IMR-90 (cell line): ENCODE results near the gene GRAP. TPM values are rescaled to one million over a fixed set of nuclear protein-coding genes. Genes with fewer than 3 reads are reported as not detected.
A peak's percentile ranks its signal among the peaks of the same experiment; 100 is the strongest.

ENCODE experiments used
- ATAC-seq: fragments of 200-7000 bp; cut with Tn5 transposase; 2 replicates; pipeline ENCODE4 v1.9.1; 2020; ENCODE audit warnings: low read depth, mild to moderate bottlenecking, moderate library complexity
- BruUV-seq: library from RNA; stranded (reverse); fragments of 400-500 nt; replicated peaks from 2 replicates; lab custom pipeline; 2021; lab: Mats Ljungman, UMichigan
- CTCF ChIA-PET: fragments of 300-600 bp; formaldehyde crosslinking; extraction: SDS; loops from one replicate; lab custom pipeline; 2021; ENCODE audit warnings: antibody characterized with exemption; lab: Yijun Ruan, JAX
- POLR2A ChIA-PET: fragments of 300-600 bp; sonication (Branson Sonifier 250); formaldehyde crosslinking; loops from one replicate; lab custom pipeline; 2022; ENCODE audit warnings: antibody characterized with exemption; ENCODE audit not compliant: unreplicated experiment; lab: Charles Lee
- DNase-seq: peaks from one replicate; pipeline ENCODE4 v3.0.0; 2013
- H2AFZ ChIP-seq: replicated peaks from 2 replicates; pipeline ENCODE3; 2013; ENCODE audit warnings: low read length, mild to moderate bottlenecking; ENCODE audit not compliant: poor library complexity
- H2AK5ac ChIP-seq: 2 replicates; pipeline ENCODE4 v1.6.1; 2013; ENCODE audit warnings: low read depth, low read length, inconsistent platforms
- H2AK9ac ChIP-seq: replicated peaks from 2 replicates; pipeline ENCODE3; 2013; ENCODE audit warnings: mild to moderate bottlenecking, low read depth, low read length, moderate library complexity; ENCODE audit not compliant: poor library complexity
- H2BK120ac ChIP-seq: 2 replicates; pipeline ENCODE4 v1.6.1; 2013; ENCODE audit warnings: low read depth, low read length, inconsistent platforms
- H2BK15ac ChIP-seq: 3 replicates; pipeline ENCODE4 v1.6.1; 2013; ENCODE audit warnings: low read depth, low read length, inconsistent platforms
- H2BK20ac ChIP-seq: 2 replicates; pipeline ENCODE4 v1.6.1; 2013; ENCODE audit warnings: low read depth, mild to moderate bottlenecking, inconsistent platforms, low read length, moderate library complexity
- H2BK5ac ChIP-seq: 2 replicates; pipeline ENCODE4 v1.6.1; 2013; ENCODE audit warnings: mild to moderate bottlenecking, low read depth, low read length, inconsistent platforms; ENCODE audit not compliant: poor library complexity, severe bottlenecking
- H3K14ac ChIP-seq: replicated peaks from 2 replicates; pipeline ENCODE4 v1.6.1; 2013; ENCODE audit warnings: low read depth, low read length, inconsistent platforms
- H3K18ac ChIP-seq: 2 replicates; pipeline ENCODE4 v1.6.1; 2013; ENCODE audit warnings: low read depth, low read length, control low read depth
- H3K23ac ChIP-seq: 2 replicates; pipeline ENCODE4 v1.6.1; 2013; ENCODE audit warnings: low read depth, low read length, inconsistent platforms
- H3K27ac ChIP-seq: 2 replicates; pipeline ENCODE4 v1.5.1; 2013; ENCODE audit warnings: mild to moderate bottlenecking, control low read depth, low read length; ENCODE audit not compliant: insufficient read depth
- H3K27me3 ChIP-seq: 2 replicates; pipeline ENCODE4 v1.6.1; 2013; ENCODE audit warnings: low read length; ENCODE audit not compliant: control insufficient read depth, insufficient read depth
- H3K36me3 ChIP-seq: 2 replicates; pipeline ENCODE4 v1.6.1; 2013; ENCODE audit warnings: low read length, mixed read lengths; ENCODE audit not compliant: control insufficient read depth, insufficient read depth
- H3K4ac ChIP-seq: 2 replicates; pipeline ENCODE4 v1.6.1; 2013; ENCODE audit warnings: low read depth, low read length, inconsistent platforms
- H3K4me1 ChIP-seq: 2 replicates; pipeline ENCODE4 v1.6.1; 2013; ENCODE audit warnings: low read length, mixed read lengths; ENCODE audit not compliant: control insufficient read depth, insufficient read depth
- H3K4me2 ChIP-seq: 2 replicates; pipeline ENCODE4 v1.6.1; 2013; ENCODE audit warnings: low read depth, mild to moderate bottlenecking, control low read depth, low read length, moderate library complexity
- H3K4me3 ChIP-seq: 2 replicates; pipeline ENCODE4 v1.5.1; 2013; ENCODE audit warnings: low read depth, mild to moderate bottlenecking, control low read depth, low read length, moderate library complexity; ENCODE audit not compliant: insufficient read depth
- H3K56ac ChIP-seq: 2 replicates; pipeline ENCODE4 v1.6.1; 2013; ENCODE audit warnings: low read length, inconsistent platforms; ENCODE audit not compliant: insufficient read depth; ENCODE audit errors: extremely low read depth
- H3K79me1 ChIP-seq, 2 experiments: 2 replicates each; pipeline ENCODE4 v1.6.1; 2013; ENCODE audit warnings: low read length in 2 of 2, inconsistent platforms in 1 of 2, low read depth in 1 of 2
- H3K9ac ChIP-seq: 2 replicates; pipeline ENCODE4 v1.6.1; 2013; ENCODE audit warnings: low read depth, low read length, control low read depth
- H3K9me1 ChIP-seq: 2 replicates; pipeline ENCODE4 v1.6.1; 2013; ENCODE audit warnings: low read length, inconsistent platforms; ENCODE audit not compliant: insufficient read depth
- H3K9me3 ChIP-seq: 2 replicates; pipeline ENCODE4 v1.6.1; 2013; ENCODE audit warnings: low read length; ENCODE audit not compliant: control insufficient read depth, insufficient read depth
- H4K20me1 ChIP-seq: 2 replicates; pipeline ENCODE4 v1.6.1; 2013; ENCODE audit warnings: low read length, inconsistent platforms; ENCODE audit not compliant: insufficient read depth
- H4K5ac ChIP-seq: 2 replicates; pipeline ENCODE4 v1.6.1; 2013; ENCODE audit warnings: mild to moderate bottlenecking, low read depth, low read length, control low read depth
- H4K8ac ChIP-seq, 2 experiments: 2 replicates each; pipeline ENCODE4 v1.6.1; 2013; ENCODE audit warnings: low read depth in 2 of 2, low read length in 2 of 2, control low read depth in 1 of 2, inconsistent platforms in 1 of 2
- H4K91ac ChIP-seq: 2 replicates; pipeline ENCODE4 v1.6.1; 2013; ENCODE audit warnings: low read depth, low read length, inconsistent platforms; ENCODE audit not compliant: insufficient read depth
- CHD1 ChIP-seq: IDR thresholded peaks from 2 replicates; pipeline ENCODE4 v1.6.1; 2012; ENCODE audit warnings: low read depth, low read length, improper control_type of control experiment
- CTCF ChIP-seq: conservative IDR thresholded peaks from 2 replicates; pipeline ENCODE4 v1.5.1; 2012; ENCODE audit warnings: mild to moderate bottlenecking, low read depth, low read length, improper control_type of control experiment
- ELK1 ChIP-seq: fragments of 150-350 bp; IDR thresholded peaks from 2 replicates; pipeline ENCODE4 v1.6.1; 2016; ENCODE audit warnings: low read depth, mild to moderate bottlenecking, low read length, moderate library complexity, borderline replicate concordance
- FOS ChIP-seq: fragments of 150-350 bp; IDR thresholded peaks from 2 replicates; pipeline ENCODE4 v1.6.1; 2016; ENCODE audit warnings: low read depth, low read length
- MAFK ChIP-seq: IDR thresholded peaks from 2 replicates; pipeline ENCODE4 v1.6.1; 2012; ENCODE audit warnings: low read depth, low read length, improper control_type of control experiment
- NFE2L2 ChIP-seq: fragments of 150-350 bp; IDR thresholded peaks from 2 replicates; pipeline ENCODE4 v1.6.1; 2016; ENCODE audit warnings: low read depth, mild to moderate bottlenecking, low read length
- POLR2A ChIP-seq: IDR thresholded peaks from 2 replicates; pipeline ENCODE4 v1.6.1; 2012; ENCODE audit warnings: mild to moderate bottlenecking, low read depth, low read length
- RAD21 ChIP-seq: IDR thresholded peaks from 2 replicates; pipeline ENCODE4 v1.6.1; 2012; ENCODE audit warnings: low read length, improper control_type of control experiment
- RCOR1 ChIP-seq: IDR thresholded peaks from 2 replicates; pipeline ENCODE4 v1.6.1; 2012; ENCODE audit warnings: mild to moderate bottlenecking, low read length, improper control_type of control experiment; ENCODE audit not compliant: insufficient replicate concordance
- USF2 ChIP-seq: fragments of 150-350 bp; IDR thresholded peaks from 2 replicates; pipeline ENCODE4 v1.6.1; 2017; ENCODE audit warnings: mild to moderate bottlenecking, antibody characterized with exemption, low read length, low read depth
- WGBS, 2 experiments: methylation state at CpG; one replicate each; pipeline versions ENCODE4 v1.1.5 to v1.1.7; 2013; ENCODE audit warnings: missing lambda C conversion rate in 2 of 2; ENCODE audit not compliant: insufficient read length in 1 of 2; ENCODE audit errors: extremely low coverage in 2 of 2; 5-methylcytosine and 5-hydroxymethylcytosine counted together
- dilution Hi-C: fragments of 300-500 bp; cut with HindIII; formaldehyde crosslinking; loops from one replicate; pipeline ENCODE4 v1.14.3; 2018; ENCODE audit warnings: low sequenced_read_pairs; ENCODE audit not compliant: unreplicated experiment
- in situ Hi-C: fragments of 300-500 bp; cut with MboI; formaldehyde crosslinking; loops from 3 replicates; pipeline ENCODE4 v1.14.3; 2019; ENCODE audit warnings: low sequenced_read_pairs, inconsistent platforms, mixed read lengths
- intact Hi-C: fragments of 100-400 bp; cut with micrococcal nuclease; formaldehyde crosslinking; loops from 2 replicates; pipeline ENCODE4 v1.10.0; 2022
- polyA plus RNA-seq, 3 experiments: library from polyadenylated mRNA; depleted of rRNA; stranded (reverse); fragments of >200 nt; gene quantifications; 2 replicates each; pipeline ENCODE4 v1.2.3, GENCODE V29; 2012; ENCODE audit warnings: low replicate concordance in 1 of 3
- total RNA-seq: library from RNA; depleted of rRNA; stranded (reverse); fragments of >200 nt; gene quantifications from 2 replicates; pipeline ENCODE4 v1.2.3, GENCODE V29; 2012

The GRAP gene
- total and polyA plus RNA-seq, 2 of the 4 experiments (the other 2 are of a cell fraction), result under 0.01 to 0.14 TPM

- TF ChIP-seq RCOR1, result no peak
Observed at GRCh38 chr17:19005137-19005773, 41.5 kb downstream of the GRAP start (continued).

GRCh38 chr17:19004421-19005136 is 42.2 kb downstream of the GRAP start, which contains the start of gene FAM83G:
Gene FAM83G, minus strand, starts transcription at chr17:19004764. Its CDS starts 723 bp downstream, at chr17:19004041.
- peak within 1 kb of the TSS; percentile 82 for H3K9ac ChIP-seq
- peak within 1 kb of the TSS; percentile 92 for H2BK120ac ChIP-seq
- in situ Hi-C loops (no loop called here), intact Hi-C loops (loop anchor here (2.0 kb wide), 1 partner anchor 44 kb away; no protein-coding TSS in a partner anchor), dilution Hi-C loops (no loop called here)
- H3K36me3 ChIP-seq, result peaks cover 2% of the 10 kb centered on the region; the same call in 1 of the 2 replicates
- H3K4me1 ChIP-seq, result peaks cover 31% of the 10 kb centered on the region
- peaks cover 30% of the 10 kb centered on the region for H4K20me1 ChIP-seq
- peak within 1 kb of the TSS; percentile 33 for H3K56ac ChIP-seq
- peak within 1 kb of the TSS; percentile 93 for H3K4ac ChIP-seq
- peak within 1 kb of the TSS; percentile 98; the same call in 2 of the 3 replicates for H2BK15ac ChIP-seq
- H4K5ac ChIP-seq, result peak within 1 kb of the TSS; percentile 94
- H2AK9ac ChIP-seq, result peak within 1 kb of the TSS; percentile 98
- ATAC-seq (peak; percentile 60), DNase-seq (peak; percentile 71)
- H2AK5ac ChIP-seq, result peak within 1 kb of the TSS; percentile 89
- peaks cover 13% of the 10 kb centered on the region; the same call in 1 of the 2 replicates for H3K9me1 ChIP-seq
- H3K18ac ChIP-seq, result peak within 1 kb of the TSS; percentile 76
- H2AFZ ChIP-seq, result peak within 1 kb of the TSS; percentile 96
- no peaks in the 10 kb centered on the region for H3K9me3 ChIP-seq
- H3K4me3 ChIP-seq, result peak within 1 kb of the TSS; percentile 71
- peaks cover 14 to 49% of the 10 kb centered on the region in 2 experiments; a peak in 3 of 4 replicates for H3K79me1 ChIP-seq
- H3K27me3 ChIP-seq, result no peaks in the 10 kb centered on the region
- WGBS, 2 experiments, result 10% methylated on average over 37 of the region's 67 CpGs; no CpG with 5 or more reads in 1 of the 2 experiments
- peak within 1 kb of the TSS; percentile 83 for H2BK20ac ChIP-seq
- no TSS peak for BruUV-seq
- peak within 1 kb of the TSS; percentile 79 to 95 for H4K8ac ChIP-seq
- H2BK5ac ChIP-seq, result peak within 1 kb of the TSS; percentile 58
- peak within 1 kb of the TSS; percentile 91 for H3K4me2 ChIP-seq
- H3K27ac ChIP-seq, result peak within 1 kb of the TSS; percentile 73
- peak within 1 kb of the TSS; percentile 96 for H4K91ac ChIP-seq
- POLR2A ChIA-PET, result no interaction called here
- CTCF ChIA-PET, result no interaction called here
- peak within 1 kb of the TSS; percentile 95 for H3K23ac ChIP-seq
- peak within 1 kb of the TSS; percentile 91 for H3K14ac ChIP-seq
- TF ChIP-seq POLR2A (peak; percentile 48; the same call in 1 of the 2 replicates), USF2 (peak; percentile 97), CHD1 (0 out of 2 replicates have a peak, but pooled peaks have one; percentile 36), NFE2L2 (no peak), FOS (peak; percentile 84), RCOR1 (peak; percentile 36), CTCF (no peak), MAFK (no peak), RAD21 (no peak), ELK1 (no peak; the same call in 1 of the 2 replicates)
